HepG2 (cell line): ENCODE data around the gene HHATL. TPM values are rescaled to one million over a fixed set of nuclear protein-coding genes. Genes with fewer than 3 reads are reported as not detected.

Source experiments
- ATAC-seq: fragments of 200-7000 bp; cut with Tn5 transposase; 3 replicates; pipeline ENCODE4 v1.9.1; 2020; ENCODE audit warnings: mild to moderate bottlenecking, moderate library complexity
- BruUV-seq: library from RNA; stranded (reverse); fragments of 400-500 nt; replicated peaks from 2 replicates; lab custom pipeline; 2021; lab: Mats Ljungman, UMichigan
- CTCF ChIA-PET: fragments of 300-600 bp; formaldehyde crosslinking; extraction: SDS; loops from one replicate; lab custom pipeline; 2021; ENCODE audit warnings: low total read pairs, inconsistent platforms, low intra/inter-chr PET ratio; lab: Yijun Ruan, JAX
- POLR2A ChIA-PET: fragments of 350-600 bp; sonication (Branson Sonifier 250); formaldehyde crosslinking; loops from one replicate; lab custom pipeline; 2020; ENCODE audit warnings: antibody characterized with exemption, inconsistent platforms; lab: Yijun Ruan, JAX
- DNase-seq: peaks from one replicate; pipeline ENCODE4 v3.0.0-alpha.2; 2015; ENCODE audit warnings: low spot score
- FAIRE-seq: peaks from 3 replicates; lab custom pipeline; 2011; peaks lifted over from hg19 to GRCh38; lab: Jason Lieb, UNC
- H2AFZ ChIP-seq: one replicate; pipeline ENCODE4 v1.6.1; 2011; ENCODE audit warnings: low read length, inconsistent platforms
- H3K27ac ChIP-seq: fragments of 300-600 bp; 3 replicates; pipeline ENCODE4 v1.8.0; 2011; ENCODE audit warnings: mixed run types, mild to moderate bottlenecking, mixed read lengths, low read length, inconsistent platforms; ENCODE audit not compliant: insufficient read depth; ENCODE audit errors: extremely low read length
- H3K27me3 ChIP-seq, 2 experiments: fragments of 200-600 bp in 1 of 2; 2 replicates in 1 of 2; 3 replicates in 1 of 2; pipeline versions ENCODE4 v1.6.0 to v1.8.0; 2011; ENCODE audit warnings: low read length in 2 of 2, mild to moderate bottlenecking in 2 of 2, moderate library complexity in 2 of 2, inconsistent platforms in 1 of 2; ENCODE audit not compliant: insufficient read depth in 2 of 2, control insufficient read depth in 1 of 2
- H3K36me3 ChIP-seq, 2 experiments: fragments of 200-600 bp in 1 of 2; replicated peaks in 1 of 2; 2 replicates in 1 of 2; 3 replicates in 1 of 2; pipeline versions ENCODE4 v1.5.1 to v1.8.0; 2011; ENCODE audit warnings: low read length in 2 of 2, inconsistent platforms in 1 of 2; ENCODE audit not compliant: insufficient read depth in 2 of 2, control insufficient read depth in 1 of 2
- H3K4me1 ChIP-seq: 2 replicates; pipeline ENCODE4 v1.5.1; 2012; ENCODE audit warnings: low read length, inconsistent platforms; ENCODE audit not compliant: insufficient read depth
- H3K4me2 ChIP-seq: 2 replicates; pipeline ENCODE4 v1.6.0; 2011; ENCODE audit warnings: low read depth, low read length, inconsistent platforms
- H3K4me3 ChIP-seq, 3 experiments: fragments of 200-600 bp in 1 of 3; sonication (generic), shearing (Covaris generic) in 1 of 3; replicated peaks in 1 of 3; 2 replicates each; pipeline ENCODE4 v1.5.1; 2011 to 2016; ENCODE audit warnings: low read length in 3 of 3, inconsistent platforms in 2 of 3, low read depth in 2 of 3, mild to moderate bottlenecking in 2 of 3, control low read depth in 1 of 3, mixed read lengths in 1 of 3; ENCODE audit not compliant: insufficient read depth in 1 of 3
- H3K79me2 ChIP-seq: one replicate; pipeline ENCODE4 v1.6.1; 2011; ENCODE audit warnings: low read length, inconsistent platforms; ENCODE audit not compliant: insufficient read depth
- H3K9ac ChIP-seq: 2 replicates; pipeline ENCODE4 v1.6.0; 2011; ENCODE audit warnings: mild to moderate bottlenecking, low read depth, low read length, inconsistent platforms; ENCODE audit not compliant: insufficient read depth
- H3K9me3 ChIP-seq: 2 replicates; pipeline ENCODE4 v1.5.1; 2012; ENCODE audit warnings: mild to moderate bottlenecking, low read length
- H4K20me1 ChIP-seq: 2 replicates; pipeline ENCODE4 v1.6.0; 2011; ENCODE audit warnings: inconsistent platforms, mild to moderate bottlenecking, low read length, moderate library complexity; ENCODE audit not compliant: insufficient read depth
- EEA1 ChIP-seq: sonication (generic); formaldehyde crosslinking; IDR thresholded peaks from 2 replicates; pipeline ENCODE4 v1.5.1; 2020; ENCODE audit warnings: mild to moderate bottlenecking, missing genetic modification reagents, borderline replicate concordance
- PRDM4 ChIP-seq: sonication (generic); formaldehyde crosslinking; IDR thresholded peaks from 2 replicates; pipeline ENCODE4 v1.9.0; 2021; ENCODE audit warnings: missing genetic modification reagents, borderline replicate concordance
- SALL2 ChIP-seq: sonication (generic); formaldehyde crosslinking; IDR thresholded peaks from 2 replicates; pipeline ENCODE4 v1.8.1; 2023; ENCODE audit warnings: mild to moderate bottlenecking, missing genetic modification reagents, inconsistent platforms
- ZBTB21 ChIP-seq: sonication (generic); formaldehyde crosslinking; IDR thresholded peaks from 2 replicates; pipeline ENCODE4 v1.4.0; 2020; ENCODE audit warnings: missing genetic modification reagents
- ZGPAT ChIP-seq: IDR thresholded peaks from 2 replicates; pipeline ENCODE4 v1.6.1; 2016; ENCODE audit warnings: mild to moderate bottlenecking
- ZNF235 ChIP-seq: sonication (generic); formaldehyde crosslinking; IDR thresholded peaks from 2 replicates; pipeline ENCODE4 v1.8.1; 2023; ENCODE audit warnings: mild to moderate bottlenecking, missing genetic modification reagents, borderline replicate concordance
- ZNF530 ChIP-seq: sonication (generic); formaldehyde crosslinking; IDR thresholded peaks from 2 replicates; pipeline ENCODE4 v1.5.0; 2020; ENCODE audit warnings: low read depth, mild to moderate bottlenecking, missing genetic modification reagents
- ZNF687 ChIP-seq: sonication (generic); formaldehyde crosslinking; IDR thresholded peaks from 2 replicates; pipeline ENCODE4 v1.5.1; 2020; ENCODE audit warnings: mild to moderate bottlenecking, missing genetic modification reagents, moderate library complexity
- WGBS: methylation state at CpG from one replicate; pipeline ENCODE4 v1.1.6; 2017; ENCODE audit warnings: low lambda C conversion rate; 5-methylcytosine and 5-hydroxymethylcytosine counted together
- in situ Hi-C: cut with HindIII; loops from 2 replicates; pipeline ENCODE4 v1.10.0; 2017; ENCODE audit warnings: low pct_unique_long_range_greater_than_20kb; ENCODE audit not compliant: extremely low pct_ligation_motif_present
- intact Hi-C: fragments of 100-400 bp; cut with micrococcal nuclease; formaldehyde crosslinking; loops from one replicate; pipeline ENCODE4 v1.10.0; 2022; ENCODE audit not compliant: unreplicated experiment
- polyA plus RNA-seq, 8 experiments: library from polyadenylated mRNA; depleted of rRNA in 3 of 8; stranded (reverse) in 7 of 8; unstranded in 1 of 8; fragments of >200 nt; fragmentation: Illumina TruSeq in 4 of 8; extraction: Trizol in 4 of 8; gene quantifications; 2 replicates each; pipeline versions ENCODE4 v1.2.1 to v1.2.3, GENCODE V29; 2011 to 2016; ENCODE audit warnings: low read depth in 4 of 8, missing spikeins in 1 of 8, mixed read lengths in 1 of 8; ENCODE audit not compliant: insufficient read depth in 1 of 8
- total RNA-seq, 5 experiments: library from RNA; depleted of rRNA; stranded (reverse); fragments of >200 nt; fragmentation: Illumina TruSeq; extraction: Trizol; gene quantifications; 2 replicates each; pipeline ENCODE4 v1.2.3, GENCODE V29; 2016; ENCODE audit warnings: low read depth in 1 of 5

The HHATL gene
- total and polyA plus RNA-seq, 2 of the 13 experiments (the other 11 are each of a cell fraction or from before 2014, with no cell fraction given), result 0.26 TPM; not detected in 1

GRCh38 chr3:42714171-42714852, 11.7 kb upstream of the HHATL start:
- Histone ChIP-seq H3K27ac (no peak overlapping the region), H3K9ac (no peak overlapping the region), H3K79me2 (no peaks in the 10 kb centered on the region)
- FAIRE-seq (no peak), DNase-seq (no peak)
- no peak for TF ChIP-seq ZBTB21 (CRISPR knock-in tag)
- no peak for TF ChIP-seq SALL2
- TF ChIP-seq EEA1 (CRISPR knock-in tag), result no peak
- TF ChIP-seq ZNF687 (CRISPR knock-in tag), result no peak
- TF ChIP-seq ZNF530 (CRISPR knock-in tag), result no peak
- no peak for TF ChIP-seq ZGPAT (CRISPR knock-in tag)
- TF ChIP-seq ZNF235 (CRISPR knock-in tag), result no peak
- TF ChIP-seq PRDM4 (CRISPR knock-in tag), result peak; percentile 92; the same call in 1 of the 2 replicates
- TF ChIP-seq, all 625 proteins: peak for 1
- no peak overlapping the region for H2AFZ ChIP-seq
- CTCF ChIA-PET, result no interaction called here
- WGBS, result 11% methylated on average over 4 of the region's 4 CpGs
- H4K20me1 ChIP-seq, result no peaks in the 10 kb centered on the region
- peaks cover 0 to 7% of the 10 kb centered on the region in 2 experiments; a peak in 3 of 5 replicates for H3K27me3 ChIP-seq
- POLR2A ChIA-PET, result interaction anchor here (1.1 kb wide), 1 partner anchor 13 kb away, joined by 3 read pairs; no protein-coding TSS in a partner anchor
- H3K4me1 ChIP-seq, result peaks cover 13% of the 10 kb centered on the region
- no peaks in the 10 kb centered on the region for H3K36me3 ChIP-seq
- peak overlapping the region; percentile 36; the same call in 1 of the 2 replicates for H3K4me2 ChIP-seq
- ATAC-seq, result no peak; the same call in 2 of the 3 replicates
- no peaks in the 10 kb centered on the region for H3K9me3 ChIP-seq
- no TSS peak for BruUV-seq
- intact Hi-C loops, result no loop called here
- in situ Hi-C loops, result no loop called here
- no peak overlapping the region for H3K4me3 ChIP-seq
